NCI-H226 (cell line): ENCODE results near the gene MED10.

Source experiments
- DNase-seq: peaks from one replicate; pipeline ENCODE4 v3.0.0-alpha.2; 2015

The MED10 gene

DNA sequence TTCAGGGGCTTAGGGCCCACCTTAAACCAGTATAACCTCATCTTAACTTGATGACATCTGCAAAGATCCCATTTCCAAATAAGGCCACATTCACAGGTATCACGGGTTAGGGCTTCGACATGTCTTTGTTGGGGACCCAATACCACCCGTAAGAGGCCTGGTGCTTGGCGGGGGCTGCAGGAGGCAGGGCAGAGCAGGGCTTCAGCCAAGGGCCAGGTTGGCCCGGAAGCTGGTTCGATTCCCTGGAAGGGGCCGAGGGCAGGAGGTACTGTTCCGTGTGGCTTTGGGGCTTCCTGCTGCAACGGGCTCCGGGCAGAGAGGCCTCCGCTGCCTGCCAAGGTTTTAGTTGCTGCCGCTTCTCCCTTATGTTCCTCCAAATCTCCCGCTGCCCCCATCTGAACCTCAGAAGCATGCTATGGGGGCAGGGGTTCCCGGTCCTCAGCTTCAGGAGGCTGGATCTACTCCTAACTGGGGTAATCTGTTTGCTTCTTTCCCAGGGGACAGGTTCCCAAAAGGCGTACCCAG is 29.8 kb downstream of the MED10 start:
- no peak for DNase-seq

DNA sequence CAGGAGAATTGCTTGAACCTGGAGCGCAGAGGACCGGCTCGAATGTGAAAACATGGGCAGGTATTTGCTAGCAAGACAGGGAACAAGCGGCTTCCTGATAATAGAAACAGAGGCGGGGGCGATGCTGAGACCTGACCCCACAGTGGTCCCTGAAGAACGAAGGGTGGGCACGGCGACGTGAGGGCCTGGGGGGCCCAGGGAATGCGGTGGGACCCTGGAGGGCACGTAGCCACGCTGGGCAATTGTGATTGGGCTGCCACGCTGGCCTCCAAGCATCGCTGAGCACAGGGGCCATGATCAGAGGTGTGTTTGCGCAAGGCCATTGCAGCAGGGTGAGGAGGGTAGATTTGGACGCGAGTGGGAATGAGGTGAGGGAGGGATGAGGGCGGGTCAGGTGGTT is 30.7 kb downstream of the MED10 start:
- DNase-seq: no peak

DNA sequence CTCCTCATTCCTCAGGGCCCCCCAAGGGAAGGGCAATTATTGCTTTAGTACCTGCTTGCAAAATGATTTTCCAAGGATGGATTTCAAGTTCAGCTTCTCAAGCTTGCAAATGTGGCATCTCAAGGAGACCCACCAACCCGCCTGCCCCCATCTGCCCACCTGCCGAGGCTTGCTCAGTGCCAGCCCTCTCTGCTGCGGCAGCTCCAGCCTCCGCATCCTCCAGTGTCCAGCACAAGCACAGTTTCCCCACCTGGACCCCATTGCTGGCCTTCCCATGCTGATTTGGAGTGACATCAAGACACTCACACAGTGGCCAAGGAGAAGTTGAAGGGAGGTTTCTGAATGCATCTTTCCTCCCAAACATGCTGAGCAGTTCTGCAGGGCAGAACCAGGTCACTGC is 31.2 kb downstream of the MED10 start:
- no peak for DNase-seq

DNA sequence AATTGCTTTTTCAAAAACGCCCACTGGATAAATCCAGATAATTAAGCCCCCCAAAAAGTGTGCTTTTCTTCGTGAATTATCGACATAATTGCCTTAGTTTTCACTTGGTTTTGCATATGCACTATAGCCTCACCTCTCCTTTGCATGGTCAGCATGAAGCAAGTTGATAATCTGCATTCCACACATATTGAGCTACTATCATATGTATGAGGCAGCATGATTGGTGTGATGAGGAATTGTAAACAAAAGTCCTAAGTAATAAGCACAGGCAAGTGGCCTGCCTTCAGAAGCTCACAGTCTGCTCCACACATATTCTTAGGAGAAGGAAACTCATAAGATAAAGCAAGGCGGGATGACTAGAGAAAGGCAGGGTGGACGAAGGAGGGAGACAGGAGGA is 33.8 kb downstream of the MED10 start:
- DNase-seq: no peak

DNA sequence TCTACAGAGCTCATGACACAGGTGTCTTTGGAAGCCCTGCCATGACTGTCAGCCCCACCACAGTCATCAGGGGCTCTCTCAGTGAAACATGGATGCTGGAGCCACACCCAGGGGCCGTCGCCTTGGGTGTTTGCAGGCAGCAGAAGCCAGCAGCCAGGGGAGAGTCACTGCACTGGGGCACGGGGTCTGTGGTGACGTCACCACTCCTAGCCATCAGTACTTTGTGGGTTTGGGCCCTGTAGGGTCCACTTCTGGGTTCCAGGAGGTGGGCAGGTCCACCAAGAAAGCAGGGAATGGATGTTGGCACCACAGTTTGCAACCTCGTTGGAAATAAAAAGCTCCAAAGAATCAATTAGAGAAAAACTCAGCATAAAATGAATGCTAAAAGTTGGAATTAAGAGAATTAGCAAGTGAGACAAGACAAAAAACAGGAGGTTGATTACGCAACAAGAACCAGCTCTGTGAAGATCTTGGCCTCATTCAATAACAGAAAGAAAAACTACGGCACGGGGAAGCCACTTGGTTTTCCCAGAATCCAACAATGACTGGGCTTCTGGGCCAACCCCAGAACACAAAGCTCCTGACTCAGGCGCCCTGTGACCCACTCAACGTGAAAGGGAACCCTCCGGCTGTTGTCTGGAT is 34.3 kb downstream of the MED10 start:
- no peak for DNase-seq

DNA sequence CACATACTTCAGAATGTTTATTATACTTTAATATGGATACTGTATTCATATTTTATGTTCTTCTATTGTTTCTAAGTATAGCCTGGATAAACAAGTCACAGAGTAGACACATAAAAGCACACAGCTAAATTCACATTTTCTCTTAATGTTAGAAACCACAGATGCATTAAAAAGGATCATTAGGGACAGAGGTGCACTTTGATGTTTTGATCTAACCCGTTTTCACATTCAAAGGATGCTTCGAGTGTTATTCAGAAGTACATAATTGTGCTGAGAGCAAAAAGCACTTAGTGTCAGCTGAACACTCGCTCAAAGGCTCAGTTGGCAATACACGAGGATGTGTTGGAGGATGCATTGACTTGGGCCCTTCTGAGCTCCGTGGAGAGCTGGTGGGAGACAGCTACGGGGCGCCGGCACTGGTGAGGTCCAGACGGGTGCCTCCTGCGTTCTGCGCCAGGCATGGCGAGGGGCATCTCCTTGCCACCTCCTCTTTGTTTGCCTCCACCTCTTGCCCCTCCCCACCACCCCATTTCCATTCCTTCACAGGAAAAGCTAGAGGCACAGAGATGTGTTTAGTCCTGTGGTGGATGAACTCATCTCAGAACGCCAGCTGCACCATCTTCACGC is 35.5 kb downstream of the MED10 start:
- no peak for DNase-seq

GRCh38 chr5:6340100-6340499 is 38.2 kb downstream of the MED10 start:
- DNase-seq: no peak

GRCh38 chr5:6338871-6339270 is 39.5 kb downstream of the MED10 start:
- DNase-seq: no peak

DNA sequence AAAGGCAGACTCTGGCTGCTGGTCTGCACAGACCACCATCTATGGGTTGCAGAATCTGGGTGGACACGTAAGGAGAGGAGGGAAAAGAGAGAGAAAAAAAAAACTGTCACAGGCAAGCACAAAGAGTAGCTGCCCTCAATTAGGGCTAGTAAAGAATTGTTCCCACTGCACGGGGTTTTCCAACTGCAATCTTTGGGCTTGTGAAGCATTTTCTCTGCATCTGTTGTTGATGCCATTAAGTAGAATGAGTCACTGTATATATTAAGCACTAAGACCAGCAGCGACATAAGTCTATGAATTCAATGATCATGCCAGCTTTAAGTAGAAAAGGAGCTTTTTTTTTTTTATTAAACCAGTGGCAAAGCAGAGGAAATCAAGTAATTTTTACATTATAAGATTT is 40.2 kb downstream of the MED10 start:
- DNase-seq: no peak

DNA sequence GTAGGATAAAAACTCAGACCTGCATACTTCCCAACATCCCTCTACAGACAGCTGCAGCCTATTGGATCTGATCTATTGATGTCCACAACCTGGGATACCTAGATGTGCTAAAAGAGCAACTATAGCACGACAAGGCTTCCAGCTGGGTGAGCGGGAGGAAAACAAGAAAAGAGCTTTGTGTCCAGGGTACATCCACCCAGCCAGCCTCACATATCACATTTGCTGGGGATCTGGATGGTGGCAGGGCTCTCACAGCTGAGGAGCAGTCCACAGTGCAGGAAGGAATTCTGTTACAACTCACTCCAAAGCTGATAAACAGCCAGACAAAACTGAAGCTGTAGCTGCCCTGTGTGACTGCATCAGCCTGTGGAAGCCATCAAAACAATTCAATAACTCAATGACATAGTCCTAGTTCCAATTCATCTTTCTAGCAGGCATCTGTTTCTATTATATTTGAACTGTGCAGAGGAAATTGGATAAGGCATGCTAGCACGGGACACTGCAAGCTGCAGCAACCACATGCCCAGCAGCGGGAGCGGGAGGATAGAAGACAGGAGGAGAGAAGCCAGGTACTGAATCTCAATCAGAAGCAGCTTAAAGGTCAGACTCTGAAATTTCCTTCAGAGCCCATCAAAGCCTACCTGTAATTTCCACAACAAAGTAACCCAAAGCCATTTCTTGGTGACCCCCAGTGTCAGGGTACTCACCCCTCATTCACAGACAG is 45.0 kb downstream of the MED10 start:
- DNase-seq: no peak

- peak; percentile 3 for DNase-seq
Observed at GRCh38 chr5:6328173-6328572, 50.2 kb downstream of the MED10 start.

DNA sequence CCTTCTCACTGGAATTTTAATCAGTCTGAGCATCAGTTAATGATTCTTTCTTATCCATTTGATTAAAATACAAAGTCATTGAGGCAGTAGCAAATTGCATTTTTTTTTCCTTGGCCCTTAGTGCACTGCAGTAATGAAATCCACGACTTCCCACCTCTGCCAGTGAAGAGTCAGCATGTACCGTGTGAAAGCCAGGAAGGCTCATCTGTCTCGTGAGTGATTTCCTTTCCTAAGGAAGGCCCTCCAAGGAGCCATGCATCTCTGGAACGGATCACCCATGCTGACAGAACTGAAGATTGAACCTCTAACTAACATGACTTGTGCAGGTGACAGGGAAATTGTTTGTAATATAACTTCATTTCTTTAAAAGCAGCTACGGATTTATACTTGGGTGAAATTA is 51.6 kb downstream of the MED10 start:
- DNase-seq: no peak

DNA sequence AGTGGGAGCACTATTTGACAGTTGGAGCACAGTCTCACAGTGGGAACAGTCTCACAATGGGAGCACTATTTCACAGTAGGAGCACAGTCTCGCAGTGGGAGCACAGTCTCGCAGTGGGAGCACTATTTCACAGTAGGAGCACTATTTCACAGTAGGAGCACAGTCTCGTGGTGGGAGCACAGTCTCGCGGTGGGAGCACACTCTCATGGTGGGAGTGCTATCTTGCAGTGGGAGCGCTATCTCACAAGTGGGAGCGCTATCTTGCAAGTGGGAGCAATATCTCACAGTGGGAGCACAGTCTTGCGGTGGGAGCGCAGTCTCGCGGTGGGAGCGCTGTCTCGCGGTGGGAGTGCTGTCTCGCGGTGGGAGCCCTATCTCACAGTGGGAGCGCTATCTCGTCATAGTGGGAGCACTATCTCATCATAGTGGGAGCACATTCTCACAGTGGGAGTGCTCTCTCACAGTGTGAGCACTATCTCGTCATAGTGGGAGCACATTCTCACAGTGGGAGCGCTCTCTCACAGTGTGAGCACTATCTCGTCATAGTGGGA is 56.1 kb downstream of the MED10 start:
- DNase-seq: no peak
